ENCODE measurements around the gene BTBD17. TPM values are rescaled to one million over a fixed set of nuclear protein-coding genes. Genes with fewer than 3 reads are reported as not detected.

BTBD17 gene
- total RNA-seq, 1 donor from 2014 or later = not detected

- no peak for DNase-seq (ENCODE audit: low spot score)
Observed at GRCh38 chr17:74359916-74360315, 1.8 kb downstream of the BTBD17 start.

GRCh38 chr17:74358697-74359096 lies 3.0 kb downstream of the BTBD17 start:
- no peak for DNase-seq (ENCODE audit: low spot score)

GRCh38 chr17:74357466-74357809 lies 4.2 kb downstream of the BTBD17 start:
- DNase-seq (ENCODE audit: low spot score) = no peak

- DNase-seq (ENCODE audit: low spot score) = no peak
Observed at GRCh38 chr17:74356646-74357465, 4.8 kb downstream of the BTBD17 start.

- no peak for DNase-seq (ENCODE audit: low spot score)
Observed at GRCh38 chr17:74355065-74355464, 6.6 kb downstream of the BTBD17 start.

- no peak for DNase-seq (ENCODE audit: low spot score)
Observed at GRCh38 chr17:74354561-74354960, 7.1 kb downstream of the BTBD17 start.

- no peak for DNase-seq (ENCODE audit: low spot score)
Observed at GRCh38 chr17:74354123-74354522, 7.5 kb downstream of the BTBD17 start.

- no peak for DNase-seq (ENCODE audit: low spot score)
Observed at GRCh38 chr17:74353446-74354060, 8.1 kb downstream of the BTBD17 start.

GRCh38 chr17:74351552-74352210 lies 10.0 kb downstream of the BTBD17 start:
- no peak for DNase-seq (ENCODE audit: low spot score)

GRCh38 chr17:74350486-74350885 lies 11.2 kb downstream of the BTBD17 start:
- DNase-seq (ENCODE audit: low spot score) = no peak

- DNase-seq (ENCODE audit: low spot score) = no peak
Observed at GRCh38 chr17:74349120-74349519, 12.5 kb downstream of the BTBD17 start.

- no peak for DNase-seq (ENCODE audit: low spot score)
Observed at GRCh38 chr17:74347646-74348045, 14.0 kb downstream of the BTBD17 start.

GRCh38 chr17:74345433-74346241 lies 16.0 kb downstream of the BTBD17 start:
- no peak for DNase-seq (ENCODE audit: low spot score)

- no peak for DNase-seq (ENCODE audit: low spot score)
Observed at GRCh38 chr17:74344658-74345057, 17.0 kb downstream of the BTBD17 start.

- DNase-seq (ENCODE audit: low spot score) = no peak
Observed at GRCh38 chr17:74343526-74344284, 18.0 kb downstream of the BTBD17 start.

GRCh38 chr17:74343121-74343520 lies 18.5 kb downstream of the BTBD17 start:
- DNase-seq (ENCODE audit: low spot score) = no peak

GRCh38 chr17:74342224-74342623 lies 19.4 kb downstream of the BTBD17 start:
- DNase-seq (ENCODE audit: low spot score) = no peak

- no peak for DNase-seq (ENCODE audit: low spot score)
Observed at GRCh38 chr17:74340470-74341023, 21.1 kb downstream of the BTBD17 start.

GRCh38 chr17:74339537-74340195 lies 22.0 kb downstream of the BTBD17 start:
- DNase-seq (ENCODE audit: low spot score) = no peak

- no peak for DNase-seq (ENCODE audit: low spot score)
Observed at GRCh38 chr17:74337834-74338500, 23.7 kb downstream of the BTBD17 start.
